Astrocyte (in vitro differentiated cells and primary cell): ENCODE measurements around the gene ALDH16A1. TPM values are rescaled to one million over a fixed set of nuclear protein-coding genes. Genes with fewer than 3 reads are reported as not detected.
"Not testable (repeated sequence)": the region's sequence is repeated elsewhere in the genome, so short reads cannot be mapped to it uniquely, and the experiment has no call there.

ENCODE experiments used
- DNase-seq: peaks from one replicate; pipeline ENCODE4 v3.0.0-alpha.2; 2010; ENCODE audit warnings: low read depth
- FAIRE-seq: peaks from 2 replicates; lab custom pipeline; 2011; peaks lifted over from hg19 to GRCh38; lab: Jason Lieb, UNC
- H2AFZ ChIP-seq: 2 replicates; pipeline ENCODE4 v1.6.0; 2012; ENCODE audit warnings: low read depth, low read length, inconsistent platforms
- H3K27ac ChIP-seq: 2 replicates; pipeline ENCODE4 v1.5.1; 2011; ENCODE audit warnings: low read depth, low read length, inconsistent platforms
- H3K27me3 ChIP-seq: 2 replicates; pipeline ENCODE4 v1.6.0; 2011; ENCODE audit warnings: low read length, inconsistent platforms; ENCODE audit not compliant: insufficient read depth
- H3K36me3 ChIP-seq: 2 replicates; pipeline ENCODE4 v1.5.1; 2011; ENCODE audit warnings: low read length, inconsistent platforms; ENCODE audit not compliant: insufficient read depth
- H3K4me1 ChIP-seq: 2 replicates; pipeline ENCODE4 v1.5.1; 2011; ENCODE audit warnings: low read length, inconsistent platforms; ENCODE audit not compliant: insufficient read depth
- H3K4me2 ChIP-seq: 2 replicates; pipeline ENCODE4 v1.6.0; 2012; ENCODE audit warnings: low read length, inconsistent platforms
- H3K4me3 ChIP-seq: 2 replicates; pipeline ENCODE4 v1.5.1; 2011; ENCODE audit warnings: low read depth, mild to moderate bottlenecking, low read length, inconsistent platforms; ENCODE audit not compliant: insufficient read depth
- H3K79me2 ChIP-seq: 2 replicates; pipeline ENCODE4 v1.6.0; 2012; ENCODE audit warnings: mild to moderate bottlenecking, low read length, inconsistent platforms; ENCODE audit not compliant: insufficient read depth
- H3K9ac ChIP-seq: 2 replicates; pipeline ENCODE4 v1.6.0; 2012; ENCODE audit warnings: mild to moderate bottlenecking, low read length, inconsistent platforms
- H3K9me3 ChIP-seq: 2 replicates; pipeline ENCODE4 v1.5.1; 2012; ENCODE audit warnings: low read depth, mild to moderate bottlenecking, low read length, inconsistent platforms; ENCODE audit not compliant: insufficient read depth
- H4K20me1 ChIP-seq: 2 replicates; pipeline ENCODE4 v1.6.0; 2012; ENCODE audit warnings: low read length, inconsistent platforms; ENCODE audit not compliant: insufficient read depth
- H3K27ac Mint-ChIP-seq: one replicate; pipeline ENCODE4 v1.8.0; 2021; ENCODE audit warnings: mild to moderate bottlenecking, mixed read lengths; ENCODE audit not compliant: unreplicated experiment
- H3K27me3 Mint-ChIP-seq: one replicate; pipeline ENCODE4 v1.8.0; 2021; ENCODE audit warnings: low read depth, mixed read lengths; ENCODE audit not compliant: unreplicated experiment
- H3K36me3 Mint-ChIP-seq: one replicate; pipeline ENCODE4 v1.8.0; 2021; ENCODE audit warnings: low read depth, mixed read lengths; ENCODE audit not compliant: unreplicated experiment
- H3K4me1 Mint-ChIP-seq: one replicate; pipeline ENCODE4 v1.8.0; 2021; ENCODE audit warnings: low read depth, mixed read lengths; ENCODE audit not compliant: unreplicated experiment
- H3K4me3 Mint-ChIP-seq: one replicate; pipeline ENCODE4 v1.8.0; 2021; ENCODE audit warnings: mild to moderate bottlenecking, moderate library complexity, mixed read lengths; ENCODE audit not compliant: unreplicated experiment
- H3K9me3 Mint-ChIP-seq: one replicate; pipeline ENCODE4 v1.8.0; 2021; ENCODE audit warnings: mild to moderate bottlenecking, mixed read lengths; ENCODE audit not compliant: unreplicated experiment
- EZH2 ChIP-seq: IDR thresholded peaks from 2 replicates; pipeline ENCODE4 v1.6.1; 2012; ENCODE audit warnings: mild to moderate bottlenecking, low read length, inconsistent platforms; ENCODE audit not compliant: insufficient read depth
- total RNA-seq: library from RNA; stranded (reverse); gene quantifications from 2 replicates; pipeline ENCODE4 v1.2.1, GENCODE V29; 2021
- TF ChIP-seq, protein P1 (sequence below): IDR thresholded peaks from 2 replicates; pipeline ENCODE4 v1.5.1; 2011; ENCODE audit warnings: low read depth, mild to moderate bottlenecking, inconsistent platforms, low read length, moderate library complexity; ENCODE audit not compliant: insufficient read depth

Gene ALDH16A1
- total RNA-seq, 1 donor from 2014 or later: 13.0 TPM

DNA sequence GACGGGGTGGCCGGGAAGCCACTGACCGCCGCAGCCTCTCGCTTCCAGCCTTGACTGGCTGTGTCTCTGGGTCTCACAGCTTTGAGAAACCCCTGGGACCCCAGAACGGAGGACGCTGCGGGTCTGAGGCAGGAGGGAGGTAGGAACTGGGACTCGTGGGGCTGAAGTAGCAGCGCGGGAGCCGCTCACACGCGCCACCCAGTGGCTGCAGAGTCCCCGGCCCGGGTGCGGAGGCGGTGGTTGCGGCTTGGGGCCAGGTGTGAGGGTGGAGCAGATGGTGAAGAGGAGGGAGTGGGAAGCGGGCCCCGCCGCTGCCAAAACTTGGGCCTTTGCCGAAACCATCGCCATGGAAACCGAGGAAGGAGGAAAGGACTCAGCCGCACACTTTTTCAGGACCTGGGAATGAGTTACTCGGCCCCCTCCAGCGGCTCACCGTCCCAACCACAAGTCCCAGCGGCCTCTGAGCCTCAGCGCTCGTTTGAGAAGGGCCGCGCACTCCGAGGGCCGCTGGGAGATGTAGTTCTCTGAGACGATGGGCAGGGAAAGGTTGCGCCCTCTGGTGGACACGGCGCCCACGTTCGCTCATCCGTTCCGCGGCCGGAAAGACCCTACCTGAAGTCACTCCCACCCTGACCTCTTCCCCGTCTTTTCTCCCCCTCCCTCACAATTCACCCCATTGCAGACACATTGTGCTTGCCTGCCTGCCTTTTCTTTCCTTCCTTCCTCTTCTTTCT, 9.5 kb upstream of the ALDH16A1 start:
- H2AFZ ChIP-seq: peak overlapping the region; percentile 94
- H4K20me1 ChIP-seq: peaks cover 4% of the 10 kb centered on the region
- H3K9me3 ChIP-seq: no peaks in the 10 kb centered on the region
- no peaks in the 10 kb centered on the region for H3K36me3 ChIP-seq
- peak overlapping the region; percentile 13 for H3K27ac ChIP-seq
- Mint-ChIP-seq H3K27me3 (peaks cover 37% of the 10 kb centered on the region), H3K4me3 (peak overlapping the region; percentile 80), H3K27ac (no peak overlapping the region), H3K4me1 (no peaks in the 10 kb centered on the region), H3K9me3 (peaks cover 4% of the 10 kb centered on the region), H3K36me3 (peaks cover 7% of the 10 kb centered on the region)
- H3K4me3 ChIP-seq: peak overlapping the region; percentile 56
- no peak for TF ChIP-seq EZH2
- TF ChIP-seq, protein P1, sequence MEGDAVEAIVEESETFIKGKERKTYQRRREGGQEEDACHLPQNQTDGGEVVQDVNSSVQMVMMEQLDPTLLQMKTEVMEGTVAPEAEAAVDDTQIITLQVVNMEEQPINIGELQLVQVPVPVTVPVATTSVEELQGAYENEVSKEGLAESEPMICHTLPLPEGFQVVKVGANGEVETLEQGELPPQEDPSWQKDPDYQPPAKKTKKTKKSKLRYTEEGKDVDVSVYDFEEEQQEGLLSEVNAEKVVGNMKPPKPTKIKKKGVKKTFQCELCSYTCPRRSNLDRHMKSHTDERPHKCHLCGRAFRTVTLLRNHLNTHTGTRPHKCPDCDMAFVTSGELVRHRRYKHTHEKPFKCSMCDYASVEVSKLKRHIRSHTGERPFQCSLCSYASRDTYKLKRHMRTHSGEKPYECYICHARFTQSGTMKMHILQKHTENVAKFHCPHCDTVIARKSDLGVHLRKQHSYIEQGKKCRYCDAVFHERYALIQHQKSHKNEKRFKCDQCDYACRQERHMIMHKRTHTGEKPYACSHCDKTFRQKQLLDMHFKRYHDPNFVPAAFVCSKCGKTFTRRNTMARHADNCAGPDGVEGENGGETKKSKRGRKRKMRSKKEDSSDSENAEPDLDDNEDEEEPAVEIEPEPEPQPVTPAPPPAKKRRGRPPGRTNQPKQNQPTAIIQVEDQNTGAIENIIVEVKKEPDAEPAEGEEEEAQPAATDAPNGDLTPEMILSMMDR: peak; percentile 55
- FAIRE-seq (no peak), DNase-seq (peak; percentile 87)
- peaks cover 3% of the 10 kb centered on the region for H3K4me1 ChIP-seq
- H3K27me3 ChIP-seq: peaks cover 35% of the 10 kb centered on the region
- no peaks in the 10 kb centered on the region for H3K79me2 ChIP-seq
- H3K4me2 ChIP-seq: peak overlapping the region; percentile 94
- H3K9ac ChIP-seq: peak overlapping the region; percentile 79

DNA sequence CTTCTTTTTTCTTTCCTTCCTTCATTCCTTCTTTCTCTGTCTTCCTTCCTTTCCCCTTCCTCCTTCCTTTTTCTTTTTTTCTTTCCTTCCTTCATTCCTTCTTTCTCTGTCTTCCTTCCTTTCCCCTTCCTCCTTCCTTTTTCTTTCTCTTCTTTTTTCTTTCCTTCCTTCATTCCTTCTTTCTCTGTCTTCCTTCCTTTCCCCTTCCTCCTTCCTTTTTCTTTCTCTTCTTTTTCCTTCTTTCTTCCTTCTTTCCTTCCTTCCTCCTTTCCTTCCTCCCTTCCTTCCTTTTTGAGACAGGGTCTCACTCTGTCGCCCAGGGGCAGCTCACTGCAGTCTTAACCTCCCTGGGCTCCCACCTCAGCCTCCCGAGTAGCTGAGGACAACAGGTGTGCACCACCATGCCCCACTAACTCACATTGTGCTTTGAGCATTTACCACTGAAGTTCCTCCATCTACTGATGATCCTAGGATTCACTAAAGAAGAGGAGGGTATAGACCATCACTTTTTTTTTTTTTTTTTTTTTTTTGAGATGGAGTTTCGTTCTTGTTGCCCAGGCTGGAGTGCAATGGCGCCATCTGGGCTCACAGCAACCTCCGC, 8.8 kb upstream of the ALDH16A1 start:
- not testable (repeated sequence) for H2AFZ ChIP-seq, H3K4me1 ChIP-seq, H3K79me2 ChIP-seq, H3K9me3 ChIP-seq, H3K9ac ChIP-seq, H4K20me1 ChIP-seq, H3K4me3 ChIP-seq, FAIRE-seq, H3K27ac Mint-ChIP-seq, H3K36me3 ChIP-seq, H3K4me1 Mint-ChIP-seq, H3K27ac ChIP-seq, H3K9me3 Mint-ChIP-seq, DNase-seq
- Histone ChIP-seq H3K4me2 (peak overlapping the region; percentile 94), H3K27me3 (peaks cover 28% of the 10 kb centered on the region)
- Mint-ChIP-seq H3K36me3 (peaks cover 11% of the 10 kb centered on the region), H3K27me3 (peaks cover 31% of the 10 kb centered on the region), H3K4me3 (peak overlapping the region; percentile 78)

DNA sequence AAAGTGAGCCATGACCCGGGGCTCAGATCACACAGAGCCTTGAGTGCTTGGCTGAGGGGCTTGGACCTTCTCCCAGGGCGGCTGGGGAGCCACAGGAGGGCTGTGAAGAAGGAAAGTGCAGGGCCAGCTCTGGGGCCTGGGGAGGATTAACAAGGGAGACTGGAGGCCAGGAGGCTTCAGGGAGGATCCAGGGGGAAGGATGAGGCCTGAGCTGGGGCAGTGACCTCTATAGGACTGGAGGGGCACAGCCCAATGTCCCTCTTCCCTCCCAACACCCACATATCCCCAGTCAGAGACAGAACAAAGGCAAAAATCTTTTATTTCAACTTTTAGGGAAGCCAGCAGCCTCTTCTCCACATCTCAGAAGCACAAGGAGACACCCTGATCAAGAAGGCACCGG, 7.0 kb upstream of the ALDH16A1 start:
- no peaks in the 10 kb centered on the region for H3K36me3 ChIP-seq
- DNase-seq (no peak), FAIRE-seq (no peak)
- no peaks in the 10 kb centered on the region for H3K9me3 ChIP-seq
- Mint-ChIP-seq H3K27me3 (peaks cover 13% of the 10 kb centered on the region), H3K36me3 (peaks cover 16% of the 10 kb centered on the region), H3K27ac (no peak overlapping the region), H3K4me1 (peaks cover 5% of the 10 kb centered on the region), H3K4me3 (no peak overlapping the region), H3K9me3 (no peaks in the 10 kb centered on the region)
- H3K4me1 ChIP-seq: peaks cover 7% of the 10 kb centered on the region
- no peak overlapping the region for H3K27ac ChIP-seq
- H2AFZ ChIP-seq: no peak overlapping the region
- peaks cover 4% of the 10 kb centered on the region for H4K20me1 ChIP-seq
- no peak overlapping the region for H3K4me3 ChIP-seq
- no peak overlapping the region for H3K9ac ChIP-seq
- peaks cover 12% of the 10 kb centered on the region for H3K27me3 ChIP-seq
- no peak overlapping the region for H3K4me2 ChIP-seq
- peaks cover 10% of the 10 kb centered on the region for H3K79me2 ChIP-seq
- TF ChIP-seq EZH2: no peak
- TF ChIP-seq, protein P1: no peak
